Right lobe of liver (tissue), 6 donors: ENCODE results near the gene MED20. TPM values are rescaled to one million over a fixed set of nuclear protein-coding genes. Genes with fewer than 3 reads are reported as not detected.

Source experiments
- ATAC-seq, 4 donors: fragments of 200-7000 bp; cut with Tn5 transposase; one replicate each; pipeline ENCODE4 v1.9.1; 2020; ENCODE audit warnings: mild to moderate bottlenecking in 4 of 4, moderate library complexity in 4 of 4
- DNase-seq, 3 donors: peaks; one replicate each; pipeline ENCODE4 v3.0.0-alpha.2; 2020
- H3K27ac ChIP-seq, 3 donors: fragments of 200-600 bp; one replicate each; pipeline ENCODE4 v1.8.0; 2022
- H3K27me3 ChIP-seq, 2 donors: fragments of 200-600 bp; one replicate each; pipeline ENCODE4 v1.8.0; 2022
- H3K36me3 ChIP-seq, 4 donors: fragments of 200-600 bp; sonication (generic) in 1 of 4; one replicate each; pipeline versions ENCODE4 v1.5.1 to v1.8.0; 2017 to 2022; ENCODE audit warnings: control low read depth in 1 of 4
- H3K4me1 ChIP-seq, 4 donors: fragments of 200-600 bp; sonication (generic) in 1 of 4; one replicate each; pipeline versions ENCODE4 v1.5.1 to v1.8.0; 2017 to 2022; ENCODE audit warnings: control low read depth in 1 of 4
- H3K4me3 ChIP-seq, 3 donors: fragments of 200-600 bp; one replicate each; pipeline ENCODE4 v1.8.0; 2022
- H3K9me3 ChIP-seq, 4 donors: fragments of 200-600 bp; sonication (generic) in 1 of 4; one replicate each; pipeline versions ENCODE4 v1.5.1 to v1.8.0; 2017 to 2022; ENCODE audit warnings: control low read depth in 1 of 4
- CTCF ChIP-seq, 4 donors: fragments of 200-600 bp in 3 of 4; fragments of 450-650 bp in 1 of 4; IDR thresholded peaks; one replicate each; pipeline versions ENCODE4 v1.5.1 to v1.8.0; 2016 to 2022; ENCODE audit warnings: antibody characterized with exemption in 4 of 4, mild to moderate bottlenecking in 2 of 4
- POLR2A ChIP-seq: fragments of 450-650 bp; IDR thresholded peaks from one replicate; pipeline ENCODE4 v1.6.1; 2017; ENCODE audit warnings: antibody characterized with exemption, mild to moderate bottlenecking
- WGBS: methylation state at CpG from one replicate; pipeline ENCODE4 v1.1.6; 2018; ENCODE audit warnings: low coverage, low lambda C conversion rate; ENCODE audit not compliant: insufficient coverage; ENCODE audit errors: missing lambda C conversion rate; 5-methylcytosine and 5-hydroxymethylcytosine counted together
- intact Hi-C, 2 donors: fragments of 100-400 bp; cut with DNase I; formaldehyde crosslinking; loops; one replicate each; pipeline versions ENCODE4 v1.11.2 to v1.14.1; 2022
- total RNA-seq, 6 experiments: library from RNA; depleted of rRNA in 2 of 6; stranded (reverse); fragments of >200 nt in 2 of 6; fragmentation: NEBNext Ultra II Directional in 3 of 6; extraction: Animal tissue kit (Norgen Biotek cat#: 25700) in 3 of 6; gene quantifications; one replicate each; pipeline versions ENCODE4 v1.1.0 to v1.2.4, GENCODE V29; 2016 to 2023
- donor health status: DM: no; HTN: yes; CAD: no.
- donor health status: DM: no; HTN: no; CAD: no.
- donor health status: DM: no; HTN: no; CAD: no.
- donor health status: DM: no; HTN: yes; CAD: no.
- donor health status: DM: no; HTN: yes; CAD: no.

Gene MED20
- total RNA-seq, 6 experiments from 2014 or later = 7.2 to 10.8 (median 7.7) TPM

- 88% methylated on average over 4 of the region's 4 CpGs for WGBS
- Histone ChIP-seq H3K27ac (no peak overlapping the region), H3K4me1 (peaks cover 0 to 7% (median 2%) of the 10 kb centered on the region in 4 donors), H3K4me3 (no peak overlapping the region), H3K36me3 (no peaks in the 10 kb centered on the region), H3K9me3 (no peaks in the 10 kb centered on the region), H3K27me3 (no peaks in the 10 kb centered on the region)
- intact Hi-C loops = no loop called here
- no peak for DNase-seq
- TF ChIP-seq CTCF (IDR thresholded peaks at IDR 0.05) (no peak), POLR2A (no peak)
- no peak for ATAC-seq
Observed at GRCh38 chr6:41892921-41893564, 27.9 kb downstream of the MED20 start.

GRCh38 chr6:41887331-41887751, 33.6 kb downstream of the MED20 start:
- Histone ChIP-seq H3K4me3 (no peak overlapping the region), H3K27me3 (no peaks in the 10 kb centered on the region), H3K9me3 (no peaks in the 10 kb centered on the region), H3K4me1 (no peaks in the 10 kb centered on the region), H3K36me3 (no peaks in the 10 kb centered on the region), H3K27ac (no peak overlapping the region)
- ATAC-seq (no peak), DNase-seq (no peak)
- intact Hi-C loops = no loop called here
- WGBS = 74% methylated on average over 4 of the region's 4 CpGs
- no peak for TF ChIP-seq POLR2A
- no peak for TF ChIP-seq CTCF (IDR thresholded peaks at IDR 0.05)

GRCh38 chr6:41885930-41886329, 35.0 kb downstream of the MED20 start:
- ATAC-seq = no peak
- no peak overlapping the region for H3K4me3 ChIP-seq
- no peaks in the 10 kb centered on the region for H3K9me3 ChIP-seq
- DNase-seq = no peak
- H3K4me1 ChIP-seq = no peaks in the 10 kb centered on the region
- WGBS = 85% methylated on average over 1 of the region's 1 CpG
- H3K36me3 ChIP-seq = no peaks in the 10 kb centered on the region
- TF ChIP-seq POLR2A = no peak
- no peak for TF ChIP-seq CTCF (IDR thresholded peaks at IDR 0.05)
- intact Hi-C loops = no loop called here
- no peak overlapping the region for H3K27ac ChIP-seq
- no peaks in the 10 kb centered on the region for H3K27me3 ChIP-seq

GRCh38 chr6:41884957-41885356, 36.0 kb downstream of the MED20 start:
- DNase-seq = no peak
- Histone ChIP-seq H3K4me3 (no peak overlapping the region), H3K9me3 (no peaks in the 10 kb centered on the region), H3K4me1 (no peaks in the 10 kb centered on the region), H3K27me3 (no peaks in the 10 kb centered on the region), H3K36me3 (no peaks in the 10 kb centered on the region), H3K27ac (no peak overlapping the region)
- intact Hi-C loops = no loop called here
- WGBS = 79% methylated on average over 5 of the region's 5 CpGs
- no peak for ATAC-seq
- TF ChIP-seq POLR2A = no peak
- TF ChIP-seq CTCF (IDR thresholded peaks at IDR 0.05) = no peak
